ENCODE data around the gene CCNDBP1.
"Not testable (repeated sequence)": the region's sequence is repeated elsewhere in the genome, so short reads cannot be mapped to it uniquely, and the experiment has no call there.

The CCNDBP1 gene, protein sequence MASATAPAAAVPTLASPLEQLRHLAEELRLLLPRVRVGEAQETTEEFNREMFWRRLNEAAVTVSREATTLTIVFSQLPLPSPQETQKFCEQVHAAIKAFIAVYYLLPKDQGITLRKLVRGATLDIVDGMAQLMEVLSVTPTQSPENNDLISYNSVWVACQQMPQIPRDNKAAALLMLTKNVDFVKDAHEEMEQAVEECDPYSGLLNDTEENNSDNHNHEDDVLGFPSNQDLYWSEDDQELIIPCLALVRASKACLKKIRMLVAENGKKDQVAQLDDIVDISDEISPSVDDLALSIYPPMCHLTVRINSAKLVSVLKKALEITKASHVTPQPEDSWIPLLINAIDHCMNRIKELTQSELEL

DNA sequence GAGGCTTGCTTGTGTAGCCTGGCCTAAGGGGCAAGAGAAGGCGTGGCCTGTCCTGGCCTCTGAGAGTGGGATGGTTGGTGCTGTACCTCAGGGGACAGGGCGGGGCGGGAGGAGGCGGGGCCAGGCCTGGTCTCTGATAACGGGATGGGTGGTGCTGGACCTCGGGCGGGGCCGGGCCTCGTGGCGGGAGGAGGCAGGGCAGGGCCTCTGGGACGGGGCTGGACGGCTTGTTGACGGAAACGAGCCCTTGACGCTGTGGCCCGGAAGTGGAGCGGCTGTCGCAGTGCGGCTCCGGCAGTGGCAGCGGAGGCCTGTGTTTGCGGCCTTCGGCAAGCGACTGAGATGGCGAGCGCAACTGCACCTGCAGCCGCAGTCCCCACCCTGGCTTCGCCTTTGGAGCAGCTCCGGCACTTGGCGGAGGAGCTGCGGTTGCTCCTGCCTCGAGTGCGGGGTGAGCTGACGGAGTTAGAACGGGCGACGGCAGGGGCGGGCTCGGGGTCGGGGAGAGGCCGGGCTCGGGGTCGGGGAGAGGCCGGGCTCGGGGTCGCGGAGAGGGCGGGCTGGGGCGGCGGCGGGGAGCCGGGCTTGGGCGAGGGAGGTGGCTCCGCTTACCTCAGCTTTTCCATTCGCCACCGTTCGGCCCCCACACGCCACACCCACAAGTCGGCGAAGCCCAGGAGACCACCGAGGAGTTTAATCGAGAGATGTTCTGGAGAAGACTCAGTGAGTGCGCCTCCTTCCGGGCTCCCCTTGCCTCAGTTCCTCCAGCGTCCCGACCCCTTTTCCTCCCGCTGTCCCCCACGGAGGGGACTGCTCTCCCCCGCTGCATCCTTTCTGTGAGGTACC lies at the start of gene CCNDBP1:
CCNDBP1 (plus strand) TSS at position 247 of the 846 bp plus-strand sequence; CDS start at position 343, 96 bp downstream.
- peak; percentile 74 for DNase-seq (ENCODE audit: low spot score)

DNA sequence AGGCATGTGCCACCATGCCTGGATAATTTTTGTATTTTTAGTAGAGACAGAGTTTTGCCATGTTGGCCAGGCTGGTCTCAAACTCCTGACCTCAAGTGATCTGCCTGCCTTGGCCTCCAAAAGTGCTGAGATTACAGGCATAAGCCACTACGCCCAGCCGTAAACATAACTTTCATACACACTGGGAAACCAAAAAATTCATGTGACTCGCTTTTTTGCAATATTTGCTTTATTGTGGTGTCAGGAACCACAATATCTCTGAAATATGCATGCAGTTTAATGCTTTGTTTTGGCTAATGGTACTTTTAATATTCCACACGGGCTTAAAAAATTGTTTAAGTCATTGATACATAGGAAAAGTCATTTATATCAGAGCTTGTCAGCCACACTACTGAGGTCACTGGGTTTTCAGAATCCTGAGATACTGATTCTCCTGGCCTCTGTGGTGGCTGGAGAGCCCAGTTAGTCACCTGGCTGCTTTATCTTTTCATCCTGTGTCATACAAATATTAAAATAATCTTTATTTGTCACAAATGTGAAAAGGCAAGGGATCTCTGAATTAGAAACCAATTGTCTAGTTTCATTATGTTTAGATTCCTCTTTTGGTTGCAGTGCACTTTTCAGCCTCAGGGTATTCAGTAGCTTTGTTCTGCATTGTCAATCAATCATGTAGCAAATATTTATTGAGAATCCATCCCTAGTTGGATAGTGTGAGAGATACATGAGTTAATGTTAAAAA lies 41.8 kb upstream of the CCNDBP1 start:
- no peak for DNase-seq (ENCODE audit: low spot score)

DNA sequence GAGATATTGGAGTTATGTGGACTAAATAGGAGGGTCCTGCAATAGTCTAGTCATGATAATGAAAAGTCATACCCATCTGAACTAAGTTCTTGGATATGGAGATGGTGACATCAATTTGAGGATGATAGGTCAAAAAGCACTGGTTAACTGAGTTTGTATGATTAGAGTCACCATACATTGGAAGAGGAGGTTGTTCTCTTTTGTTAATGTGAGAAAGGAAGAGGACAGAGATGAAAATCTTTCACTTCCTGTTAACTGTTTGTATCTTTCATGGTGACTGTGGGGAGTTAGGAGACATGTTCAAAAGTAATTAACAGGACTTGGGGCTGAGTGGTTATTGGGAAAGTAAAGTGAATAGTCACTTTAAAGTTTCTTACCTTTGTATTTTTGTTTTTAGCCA lies 40.7 kb upstream of the CCNDBP1 start:
- DNase-seq (ENCODE audit: low spot score), result no peak

DNA sequence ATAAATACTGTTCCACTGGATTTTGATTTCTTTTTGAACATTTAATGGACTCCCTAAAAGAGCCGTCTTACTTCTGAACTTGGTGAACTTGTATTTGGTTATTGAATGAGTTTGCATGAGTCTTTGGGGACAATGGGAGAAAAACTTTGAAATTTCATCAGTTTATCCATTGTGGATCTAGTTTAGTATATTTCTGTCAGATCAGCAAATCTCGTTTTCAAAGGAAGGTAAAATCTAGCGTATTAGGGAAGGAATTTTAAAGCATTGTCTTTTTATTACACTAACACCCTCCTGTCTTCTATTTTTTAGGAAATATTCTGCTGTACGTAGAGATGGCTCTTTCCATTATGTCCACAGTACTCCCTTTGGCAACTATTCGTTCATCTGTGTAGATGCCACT lies 39.0 kb upstream of the CCNDBP1 start:
- no peak for DNase-seq (ENCODE audit: low spot score)

DNA sequence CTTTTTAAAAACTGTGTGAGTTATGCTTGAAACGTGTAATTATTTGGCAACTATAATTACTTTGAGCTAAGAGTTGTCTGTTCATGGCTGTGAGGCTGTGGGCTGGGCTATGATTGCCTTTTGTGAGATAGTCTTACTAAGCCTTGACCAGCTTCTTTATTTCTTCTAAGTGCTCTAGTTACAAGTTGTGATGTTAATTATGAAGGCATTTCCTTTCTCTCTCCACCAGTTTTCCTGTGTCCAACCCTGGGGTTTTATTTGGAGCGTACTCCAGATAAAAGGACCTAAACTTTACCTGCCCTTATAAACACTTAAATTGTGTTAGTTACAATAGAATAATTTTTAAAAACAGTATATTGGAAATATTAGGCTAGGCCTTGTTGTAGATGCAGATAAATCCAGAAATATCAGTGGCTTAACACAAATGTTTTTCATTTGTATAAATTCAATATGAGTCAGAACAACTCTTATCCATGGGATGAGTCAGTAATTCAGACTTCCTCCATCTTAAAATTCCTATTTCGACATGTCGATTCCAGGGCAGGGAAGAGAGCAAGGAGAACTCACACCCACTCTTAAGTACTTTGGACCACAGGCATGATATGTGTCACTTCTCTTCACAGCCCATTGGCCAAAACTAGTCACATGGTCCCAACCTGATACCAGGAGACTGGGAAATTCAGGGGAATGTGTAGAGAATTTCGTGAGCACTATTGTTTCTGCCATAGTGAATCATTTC lies 34.8 kb upstream of the CCNDBP1 start:
- DNase-seq (ENCODE audit: low spot score), result no peak

DNA sequence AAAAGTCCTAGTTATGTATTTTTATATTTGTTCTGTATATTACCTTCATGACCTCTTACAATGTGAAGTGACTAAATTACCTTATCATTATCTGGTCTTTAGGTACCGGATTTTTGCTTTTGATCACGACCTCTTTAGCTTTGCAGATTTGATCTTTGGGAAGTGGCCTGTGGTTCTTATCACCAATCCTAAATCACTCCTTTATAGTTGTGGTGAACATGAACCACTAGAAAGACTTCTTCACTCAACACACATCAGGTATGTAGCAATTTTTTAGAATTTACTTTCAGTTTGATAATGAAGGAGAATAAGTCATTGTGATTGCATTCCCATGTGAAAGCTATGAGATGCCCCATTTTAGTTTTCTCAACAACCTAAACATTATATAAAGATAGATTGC lies 33.5 kb upstream of the CCNDBP1 start:
- DNase-seq (ENCODE audit: low spot score), result no peak

DNA sequence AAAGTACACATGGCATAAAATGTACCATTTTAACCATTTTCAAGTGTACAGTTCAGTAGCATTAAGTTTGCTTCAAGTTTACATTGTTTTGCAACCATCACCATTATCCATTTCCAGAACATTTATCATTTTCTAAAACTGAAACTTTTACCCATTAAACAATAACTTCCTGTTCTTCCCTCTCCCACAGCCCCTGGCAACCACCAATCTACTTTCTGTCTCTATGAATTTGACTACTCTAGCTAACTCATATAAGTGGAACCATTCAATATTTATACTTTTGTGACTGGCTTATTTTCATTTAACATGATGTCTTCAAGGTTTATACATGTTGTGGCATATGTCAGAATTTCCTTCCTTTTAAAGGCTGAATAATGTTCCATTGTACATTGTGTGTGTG lies 31.9 kb upstream of the CCNDBP1 start:
- DNase-seq (ENCODE audit: low spot score), result no peak

DNA sequence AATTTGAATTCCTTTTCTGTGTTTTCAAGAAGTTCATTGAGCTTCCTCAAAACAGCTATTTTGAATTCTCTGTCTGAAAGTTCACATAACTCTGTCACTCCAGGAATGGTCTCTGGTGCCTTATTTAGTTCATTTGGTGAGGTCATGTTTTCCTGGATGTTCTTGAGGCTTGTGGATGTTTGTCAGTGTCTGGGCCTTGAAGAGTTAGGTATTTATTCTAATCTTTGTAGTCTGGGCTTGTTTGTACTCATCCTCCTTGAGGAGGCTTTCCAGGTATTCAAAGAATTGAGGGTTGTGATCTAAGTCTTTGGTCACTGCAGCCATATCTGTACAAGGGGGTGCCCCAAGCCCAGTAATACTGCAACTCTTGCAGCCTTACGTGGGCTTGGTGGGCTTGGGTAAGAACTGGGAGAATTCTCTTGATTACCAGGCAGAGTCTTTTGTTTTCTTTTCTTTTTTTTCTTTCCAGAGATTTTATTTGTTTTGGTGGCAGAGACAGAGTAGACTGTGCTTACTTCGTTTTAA lies 19.3 kb upstream of the CCNDBP1 start:
- no peak for DNase-seq (ENCODE audit: low spot score)

DNA sequence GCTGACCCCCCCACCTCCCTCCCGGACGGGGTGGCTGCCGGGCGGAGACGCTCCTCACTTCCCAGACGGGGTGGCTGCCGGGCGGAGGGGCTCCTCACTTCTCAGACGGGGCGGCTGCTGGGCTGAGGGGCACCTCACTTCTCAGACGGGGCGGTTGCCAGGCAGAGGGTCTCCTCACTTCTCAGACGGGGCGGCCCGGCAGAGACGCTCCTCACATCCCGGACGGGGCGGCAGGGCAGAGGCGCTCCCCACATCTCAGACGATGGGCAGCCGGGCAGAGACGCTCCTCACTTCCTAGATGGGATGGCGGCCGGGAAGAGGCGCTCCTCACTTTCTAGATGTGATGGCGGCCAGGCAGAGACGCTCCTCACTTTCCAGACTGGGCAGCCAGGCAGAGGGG lies 17.9 kb upstream of the CCNDBP1 start:
- DNase-seq (ENCODE audit: low spot score), result not testable (repeated sequence)

DNA sequence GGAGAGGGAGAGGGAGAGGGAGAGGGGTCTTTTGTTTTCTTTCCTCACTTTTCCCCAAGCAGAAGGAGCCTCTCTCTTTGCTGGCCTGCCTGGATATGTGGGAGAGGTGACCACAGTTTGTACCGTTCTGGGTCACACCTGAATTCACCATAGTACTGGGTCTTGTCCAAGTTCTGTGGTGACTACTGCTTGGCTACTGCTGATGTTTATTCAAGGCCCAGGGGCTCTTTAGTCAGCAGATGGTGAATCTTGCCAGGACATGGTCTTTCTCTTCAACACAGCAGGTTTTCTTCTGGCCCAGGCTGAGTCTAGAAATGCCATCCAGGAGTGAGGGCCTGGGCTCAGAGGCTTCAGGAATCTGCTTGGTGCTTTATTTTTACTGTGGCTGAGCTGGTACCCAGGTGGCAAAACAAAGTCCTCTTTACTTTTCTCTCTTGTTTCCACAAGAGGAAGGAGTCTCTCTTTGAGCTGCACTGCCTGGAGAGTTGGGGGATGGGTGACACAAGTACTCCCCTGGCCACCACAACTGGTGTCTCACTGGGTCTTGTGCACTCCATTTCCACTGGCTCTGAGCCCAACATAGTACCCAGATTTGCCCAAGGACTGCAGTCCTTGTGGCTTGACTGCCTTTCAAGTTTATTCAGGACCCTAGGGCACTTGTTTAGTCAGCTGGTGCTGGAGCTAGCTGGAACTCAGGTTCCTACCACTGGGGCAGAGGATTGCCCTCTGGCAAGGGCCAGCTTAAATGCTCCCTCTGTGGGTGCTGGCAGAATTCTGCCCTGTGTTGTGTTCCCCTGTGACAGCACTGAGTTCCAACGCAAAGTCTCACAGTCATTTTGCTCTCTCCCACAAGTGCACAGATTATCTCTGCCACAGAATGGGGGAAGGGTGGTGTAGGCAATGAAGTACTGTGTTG lies 16.8 kb upstream of the CCNDBP1 start:
- DNase-seq (ENCODE audit: low spot score), result no peak

DNA sequence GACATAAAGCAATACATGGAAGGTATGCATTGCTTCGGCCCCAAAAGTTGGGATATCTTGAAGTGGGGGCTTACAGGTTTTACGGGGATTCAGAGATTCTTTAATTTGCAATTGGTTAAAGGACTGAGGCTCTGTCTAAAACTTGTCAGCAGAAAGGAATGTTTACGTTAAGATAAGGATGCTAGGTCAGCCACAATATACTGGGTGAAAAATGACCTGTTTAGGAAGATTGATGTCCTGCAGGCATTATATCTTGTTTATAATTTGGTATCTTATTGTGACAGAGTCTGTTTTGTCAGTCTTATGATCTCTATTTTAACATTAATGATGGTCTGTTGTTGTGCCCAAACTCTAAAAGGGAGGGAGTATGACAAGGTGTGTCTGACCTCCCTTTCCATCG lies 15.3 kb upstream of the CCNDBP1 start:
- no peak for DNase-seq (ENCODE audit: low spot score)

DNA sequence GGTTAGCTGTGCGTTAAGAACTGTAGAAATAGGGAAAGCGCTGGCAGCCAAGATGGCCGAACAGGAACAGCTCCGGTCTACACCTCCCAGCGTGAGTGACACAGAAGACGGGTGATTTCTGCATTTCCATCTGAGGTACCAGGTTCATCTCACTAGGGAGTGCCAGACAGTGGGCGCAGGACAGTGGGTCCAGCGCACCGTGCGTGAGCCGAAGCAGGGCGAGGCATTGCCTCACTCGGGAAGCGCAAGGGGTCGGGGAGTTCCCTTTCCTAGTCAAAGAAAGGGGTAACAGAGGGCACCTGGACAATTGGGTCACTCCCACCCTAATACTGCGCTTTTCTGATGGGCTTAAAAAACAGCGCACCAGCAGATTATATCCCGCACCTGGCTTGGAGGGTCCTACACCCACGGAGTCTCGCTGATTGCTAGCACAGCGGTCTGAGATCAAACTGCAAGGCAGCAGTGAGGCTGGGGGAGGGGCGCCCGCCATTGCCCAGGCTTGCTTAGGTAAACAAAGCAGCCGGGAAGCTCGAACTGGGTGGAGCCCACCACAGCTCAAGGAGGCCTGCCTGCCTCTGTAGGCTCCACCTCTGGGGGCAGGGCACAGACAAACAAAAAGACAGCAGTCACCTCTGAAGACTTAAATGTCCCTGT lies 9.4 kb upstream of the CCNDBP1 start:
- DNase-seq (ENCODE audit: low spot score), result not testable (repeated sequence)

DNA sequence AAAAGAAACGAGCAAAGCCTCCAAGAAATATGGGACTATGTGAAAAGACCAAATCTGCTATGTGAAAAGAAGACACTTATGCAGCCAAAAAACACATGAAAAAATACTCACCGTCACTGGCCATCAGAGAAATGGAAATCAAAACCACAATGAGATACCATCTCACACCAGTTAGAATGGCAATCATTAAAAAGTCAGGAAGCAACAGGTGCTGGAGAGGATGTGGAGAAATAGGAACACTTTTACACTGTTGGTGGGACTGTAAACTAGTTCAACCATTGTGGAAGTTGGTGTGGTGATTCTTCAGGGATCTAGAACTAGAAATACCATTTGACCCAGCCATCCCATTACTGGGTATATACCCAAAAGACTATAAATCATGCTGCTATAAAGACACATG lies 8.1 kb upstream of the CCNDBP1 start:
- not testable (repeated sequence) for DNase-seq (ENCODE audit: low spot score)

DNA sequence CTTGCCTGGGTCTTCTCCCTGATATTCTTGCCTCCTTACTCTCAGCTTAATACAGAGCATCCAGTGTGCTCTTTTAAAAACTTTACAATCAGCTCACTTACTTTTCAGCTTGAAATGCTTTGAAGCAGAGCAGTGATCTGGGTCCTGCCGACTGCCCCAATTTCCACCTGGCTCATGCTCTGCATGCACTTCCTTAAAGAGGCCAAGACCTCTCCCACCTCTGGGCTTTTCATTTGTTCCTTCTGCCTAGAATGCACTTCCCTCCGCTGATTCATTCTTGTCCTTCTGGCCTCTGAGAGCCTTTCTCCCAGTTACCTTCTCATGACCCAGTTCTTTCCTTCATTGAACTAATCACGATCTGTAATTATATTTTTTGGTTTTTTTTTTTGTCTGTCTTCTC lies 1.9 kb upstream of the CCNDBP1 start:
- no peak for DNase-seq (ENCODE audit: low spot score)

DNA sequence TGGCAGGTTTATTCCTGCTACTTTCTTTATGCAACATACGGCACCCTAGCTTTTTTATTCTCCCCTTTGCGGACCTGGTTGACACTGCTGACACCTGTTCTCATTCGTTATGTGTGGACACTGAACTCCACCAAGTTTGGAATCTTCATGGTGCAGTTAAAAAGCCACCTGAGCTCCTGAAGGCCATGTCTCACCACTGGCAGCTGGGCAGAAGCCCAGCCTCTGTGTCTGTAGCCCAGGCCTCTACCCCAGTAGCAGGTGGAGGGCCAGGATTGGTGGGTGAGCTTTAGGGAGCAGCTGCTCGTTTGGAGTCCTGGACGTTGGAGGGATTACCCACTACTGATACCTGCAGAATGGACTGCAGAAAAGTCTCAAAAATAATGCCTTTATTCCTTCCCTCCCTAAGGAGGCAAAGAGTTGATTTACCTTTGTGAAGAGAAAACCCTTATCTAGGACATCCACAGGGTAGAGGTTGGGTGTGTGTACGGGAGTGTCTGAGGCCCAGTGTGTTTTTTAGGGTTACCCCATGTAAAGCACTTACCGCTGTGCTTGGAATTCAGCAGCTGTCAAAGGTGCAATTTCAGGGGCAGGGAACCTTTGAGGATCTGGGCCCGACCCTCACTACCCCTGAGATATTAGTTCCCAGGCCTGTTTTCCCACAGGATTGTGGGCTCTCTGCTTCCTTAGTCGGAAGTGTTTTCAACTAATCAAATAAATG lies 637 bp upstream of the CCNDBP1 start:
- no peak for DNase-seq (ENCODE audit: low spot score)

DNA sequence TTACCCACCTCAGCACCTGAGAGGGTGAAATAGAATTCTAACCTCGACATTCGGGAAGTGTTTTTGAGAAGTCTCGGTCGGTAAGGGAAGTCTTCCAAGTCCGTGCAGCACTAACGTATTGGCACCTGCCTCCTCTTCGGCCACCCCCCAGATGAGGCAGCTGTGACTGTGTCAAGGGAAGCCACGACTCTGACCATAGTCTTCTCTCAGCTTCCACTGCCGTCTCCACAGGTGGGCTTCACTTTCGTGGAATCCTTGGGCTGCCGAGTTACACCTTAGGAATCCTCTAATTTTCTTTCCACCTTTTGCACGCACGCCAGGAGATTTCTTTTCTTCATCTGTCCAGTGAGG lies 775 bp downstream of the CCNDBP1 start:
- no peak for DNase-seq (ENCODE audit: low spot score)

DNA sequence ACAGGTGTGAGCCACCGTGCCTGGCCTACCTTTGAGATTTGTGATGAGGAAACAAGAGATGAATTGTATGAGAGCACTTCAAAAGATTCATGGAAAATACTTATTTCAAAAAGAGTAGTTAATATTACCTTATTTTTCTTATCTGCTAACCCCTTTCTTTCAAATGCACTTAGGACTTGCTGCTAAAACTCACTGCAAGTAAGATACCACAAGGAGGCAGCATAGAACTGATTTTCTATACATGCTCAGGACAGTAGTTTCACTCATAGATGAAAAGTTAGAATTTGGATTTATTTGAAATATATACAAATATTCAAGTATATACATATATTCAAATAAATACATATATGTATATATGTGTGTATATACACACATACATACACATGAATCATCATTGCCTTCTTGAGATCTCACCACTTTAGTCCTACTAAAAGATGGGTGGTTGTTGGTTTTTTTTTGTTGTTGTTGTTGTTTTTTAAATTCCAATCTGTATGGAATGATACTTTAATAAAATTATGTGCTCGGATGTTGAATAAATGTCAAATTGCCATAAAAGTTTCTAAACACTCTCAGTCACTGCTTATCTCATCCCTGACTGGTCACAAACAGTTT lies 2.4 kb downstream of the CCNDBP1 start:
- DNase-seq (ENCODE audit: low spot score), result peak; percentile 52

DNA sequence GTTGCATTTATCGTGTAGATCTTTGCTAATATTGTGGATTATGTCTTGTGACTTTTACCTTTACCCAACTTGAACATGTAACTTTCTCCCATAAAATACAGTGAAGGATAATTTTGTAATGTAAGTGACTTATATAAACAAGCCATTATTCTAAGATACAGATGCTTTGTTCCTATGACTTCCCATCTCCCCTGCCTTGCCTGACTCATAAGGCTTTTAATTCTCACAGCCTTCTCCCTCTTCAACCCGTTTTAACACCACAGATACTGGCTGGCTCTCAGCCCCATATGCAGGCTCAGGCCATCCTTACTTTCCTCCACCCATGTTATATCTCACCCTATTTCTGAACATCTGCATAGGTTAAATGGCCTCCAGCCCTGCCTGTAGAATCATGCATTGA lies 4.1 kb downstream of the CCNDBP1 start:
- DNase-seq (ENCODE audit: low spot score), result no peak

DNA sequence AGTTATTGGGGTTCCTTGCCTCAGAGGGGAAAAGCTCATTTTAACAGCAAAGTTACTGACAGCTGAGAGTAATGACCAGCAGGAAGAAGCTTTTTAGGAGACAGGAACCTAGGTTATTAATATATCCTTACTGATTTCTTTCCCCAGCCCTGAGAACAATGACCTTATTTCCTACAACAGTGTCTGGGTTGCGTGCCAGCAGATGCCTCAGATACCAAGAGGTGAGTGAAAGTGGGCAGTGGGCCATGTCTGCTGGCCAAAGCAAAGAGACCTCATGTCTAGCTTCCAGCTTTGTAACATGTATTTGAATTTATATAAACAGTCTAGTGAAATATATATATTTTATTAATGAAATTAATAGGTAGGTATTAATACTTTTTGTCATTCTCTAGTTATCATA lies 5.0 kb downstream of the CCNDBP1 start:
- DNase-seq (ENCODE audit: low spot score), result no peak

All from pons (tissue), 1 donor.